Keratinocyte (primary cell): ENCODE data around the gene YPEL1. TPM values are rescaled to one million over a fixed set of nuclear protein-coding genes. Genes with fewer than 3 reads are reported as not detected.

Experiments
- DNase-seq: peaks from one replicate; pipeline ENCODE4 v3.0.0-alpha.2; 2011; ENCODE audit warnings: low read depth, missing footprints, low spot score
- FAIRE-seq: peaks from 2 replicates; lab custom pipeline; 2011; peaks lifted over from hg19 to GRCh38; lab: Jason Lieb, UNC
- H2AFZ ChIP-seq: 2 replicates; pipeline ENCODE4 v1.6.0; 2012; ENCODE audit warnings: low read length, control low read depth, inconsistent platforms; ENCODE audit not compliant: control insufficient read depth
- H3K27ac ChIP-seq: 2 replicates; pipeline ENCODE4 v1.5.1; 2011; ENCODE audit warnings: low read length; ENCODE audit not compliant: control insufficient read depth, insufficient read depth
- H3K27me3 ChIP-seq: 3 replicates; pipeline ENCODE4 v1.6.0; 2011; ENCODE audit warnings: low read length; ENCODE audit not compliant: control insufficient read depth, insufficient read depth; ENCODE audit errors: extremely low read depth
- H3K36me3 ChIP-seq, 2 experiments: 2 replicates in 1 of 2; 3 replicates in 1 of 2; pipeline ENCODE4 v1.5.1; 2011; ENCODE audit warnings: low read length in 2 of 2, mild to moderate bottlenecking in 1 of 2; ENCODE audit not compliant: control insufficient read depth in 2 of 2, insufficient read depth in 2 of 2; ENCODE audit errors: extremely low read depth in 1 of 2
- H3K4me1 ChIP-seq: 3 replicates; pipeline ENCODE4 v1.5.1; 2011; ENCODE audit warnings: low read length; ENCODE audit not compliant: control insufficient read depth, insufficient read depth; ENCODE audit errors: extremely low read depth
- H3K4me2 ChIP-seq: 3 replicates; pipeline ENCODE4 v1.6.0; 2011; ENCODE audit warnings: low read depth, low read length; ENCODE audit not compliant: control insufficient read depth, insufficient read depth; ENCODE audit errors: extremely low read depth
- H3K4me3 ChIP-seq, 3 experiments: fragments of 200-600 bp in 1 of 3; sonication (generic) in 1 of 3; 2 replicates in 2 of 3; 3 replicates in 1 of 3; pipeline ENCODE4 v1.5.1; 2011 to 2016; ENCODE audit warnings: low read length in 3 of 3, mild to moderate bottlenecking in 3 of 3, control low read depth in 2 of 3, inconsistent platforms in 1 of 3, low read depth in 1 of 3, mixed read lengths in 1 of 3, mixed run types in 1 of 3, moderate library complexity in 1 of 3; ENCODE audit not compliant: control insufficient read depth in 2 of 3, insufficient read depth in 2 of 3; ENCODE audit errors: extremely low read depth in 1 of 3
- H3K79me2 ChIP-seq: 2 replicates; pipeline ENCODE4 v1.6.0; 2012; ENCODE audit warnings: low read length; ENCODE audit not compliant: control insufficient read depth, insufficient read depth
- H3K9ac ChIP-seq: 3 replicates; pipeline ENCODE4 v1.6.0; 2011; ENCODE audit warnings: low read length; ENCODE audit not compliant: control insufficient read depth, insufficient read depth; ENCODE audit errors: extremely low read depth
- H3K9me1 ChIP-seq: 3 replicates; pipeline ENCODE4 v1.6.0; 2011; ENCODE audit warnings: low read length; ENCODE audit not compliant: control insufficient read depth, insufficient read depth; ENCODE audit errors: extremely low read depth
- H3K9me3 ChIP-seq: 2 replicates; pipeline ENCODE4 v1.5.1; 2012; ENCODE audit warnings: low read depth, low read length; ENCODE audit not compliant: control insufficient read depth
- H4K20me1 ChIP-seq: 3 replicates; pipeline ENCODE4 v1.6.0; 2011; ENCODE audit warnings: low read length; ENCODE audit not compliant: control insufficient read depth, insufficient read depth; ENCODE audit errors: extremely low read depth
- CTCF ChIP-seq, 3 experiments: IDR thresholded peaks in 1 of 3; conservative IDR thresholded peaks in 1 of 3; optimal IDR thresholded peaks in 1 of 3; 2 replicates in 2 of 3; 3 replicates in 1 of 3; pipeline versions ENCODE3 to v1.5.1; 2011; ENCODE audit warnings: low read length in 3 of 3, mild to moderate bottlenecking in 3 of 3, moderate library complexity in 2 of 3, control low read depth in 1 of 3, inconsistent platforms in 1 of 3; ENCODE audit not compliant: insufficient read depth in 2 of 3; ENCODE audit errors: extremely low read depth in 1 of 3
- EZH2 ChIP-seq: IDR thresholded peaks from one replicate; pipeline ENCODE4 v1.6.1; 2012; ENCODE audit warnings: inconsistent platforms, mild to moderate bottlenecking, low read length, moderate library complexity
- dilution Hi-C: fragments of 300-500 bp; cut with MboI; formaldehyde crosslinking; loops from one replicate; pipeline ENCODE4 v1.7.0; 2020; ENCODE audit warnings: low sequenced_read_pairs; ENCODE audit not compliant: extremely low pct_ligation_motif_present
- polyA plus RNA-seq, 5 experiments: library from polyadenylated mRNA; depleted of rRNA in 3 of 5; stranded (reverse) in 3 of 5; stranded (forward) in 1 of 5; unstranded in 1 of 5; fragments of >200 nt; gene quantifications; 1 replicate in 1 of 5; 2 replicates in 3 of 5; 3 replicates in 1 of 5; pipeline versions ENCODE4 v1.2.1 to v1.2.3, GENCODE V29; 2011 to 2012; ENCODE audit warnings: missing spikeins in 2 of 5, low read depth in 1 of 5, low replicate concordance in 1 of 5

The YPEL1 gene
- polyA plus RNA-seq, 1 donor (not counting 4 experiments of a cell fraction or from before 2014, with no cell fraction given) = 0.03 TPM

DNA sequence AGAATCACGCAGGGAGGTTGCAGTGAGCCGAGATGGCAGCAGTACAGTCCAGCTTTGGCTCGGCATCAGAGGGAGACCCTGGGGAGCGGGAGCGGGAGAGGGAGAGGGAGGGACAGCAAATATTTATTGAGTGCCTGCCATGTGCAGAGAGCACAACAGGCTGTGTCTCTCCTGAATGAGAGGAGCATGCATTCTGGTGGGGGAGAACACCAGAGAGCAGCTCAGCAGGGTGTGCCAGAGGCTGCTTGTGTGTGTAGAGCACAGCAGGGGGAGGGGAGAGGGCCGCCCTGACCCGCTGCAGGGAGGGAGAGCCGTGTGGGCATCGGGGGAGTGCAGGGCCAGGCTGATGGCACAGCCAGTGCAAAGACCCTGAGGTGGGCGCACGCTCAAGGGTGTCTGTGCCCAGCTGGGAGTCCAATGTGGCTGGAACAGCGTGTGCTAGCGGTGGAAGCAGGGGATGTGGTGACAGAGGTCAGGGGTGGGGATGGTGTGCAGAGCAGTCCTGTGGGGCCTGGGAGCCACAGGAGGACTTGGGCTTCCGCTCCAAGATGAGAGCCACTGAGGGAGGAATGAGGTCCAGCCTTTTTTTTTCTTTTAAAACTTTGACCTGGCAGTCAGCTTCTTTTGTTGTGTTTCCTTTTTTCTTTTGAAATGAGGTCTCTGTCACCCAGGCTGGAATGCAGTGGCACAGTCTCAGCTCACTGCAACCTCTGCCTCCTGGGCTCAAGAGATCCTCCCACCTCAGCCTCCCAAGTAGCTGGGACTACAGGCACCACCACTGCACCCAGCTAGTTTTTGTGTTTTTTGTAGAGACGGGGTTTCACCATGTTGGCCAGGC is 57.8 kb downstream of the YPEL1 start:
- Histone ChIP-seq H3K79me2 (no peaks in the 10 kb centered on the region), H3K27ac (no peak overlapping the region), H3K9me1 (no peaks in the 10 kb centered on the region), H4K20me1 (no peaks in the 10 kb centered on the region), H2AFZ (no peak overlapping the region), H3K27me3 (no peaks in the 10 kb centered on the region), H3K4me2 (no peak overlapping the region), H3K9ac (no peak overlapping the region), H3K36me3 (peaks cover 14 to 34% of the 10 kb centered on the region in 2 experiments), H3K4me1 (no peaks in the 10 kb centered on the region), H3K9me3 (no peaks in the 10 kb centered on the region), H3K4me3 (no peak overlapping the region)
- TF ChIP-seq EZH2 (no peak), CTCF (optimal IDR thresholded peaks at IDR 0.05 in 1 of 3, IDR thresholded peaks at IDR 0.05 in 1 of 3, conservative IDR thresholded peaks at IDR 0.05 in 1 of 3; ENCODE audit: extremely low read depth in 1 of 3, insufficient read depth in 2 of 3, low read length in 3 of 3) (no peak)
- DNase-seq = no peak
- dilution Hi-C loops = no loop called here
- no peak for FAIRE-seq

DNA sequence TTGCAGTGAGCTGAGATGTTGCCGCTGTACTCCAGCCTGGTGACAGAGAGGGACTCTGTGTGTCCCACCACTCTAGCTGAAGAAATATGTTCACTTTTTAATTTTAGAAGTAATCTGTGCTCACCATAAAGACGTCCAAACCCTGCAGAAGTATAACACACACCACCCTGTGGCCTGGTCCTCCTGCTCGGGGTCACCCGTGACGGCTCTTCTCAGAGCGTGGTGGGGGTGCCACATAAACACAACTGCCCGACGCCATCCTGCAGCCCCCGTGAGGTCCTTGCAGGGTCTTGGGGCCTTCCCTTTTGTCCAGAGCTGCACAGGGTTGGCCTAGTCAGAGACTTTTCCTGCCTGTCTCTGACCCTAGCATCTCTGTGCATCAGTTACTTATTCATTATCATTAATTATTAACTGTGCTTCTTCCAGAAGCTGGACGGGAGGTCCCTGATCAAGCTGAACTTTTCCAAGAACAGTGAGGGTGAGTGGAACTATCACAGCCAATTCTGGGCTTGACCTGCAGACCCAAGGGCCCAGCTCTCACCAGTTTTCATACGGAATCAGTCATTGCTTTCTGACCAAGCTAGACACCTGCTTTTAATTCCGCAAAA is 60.9 kb downstream of the YPEL1 start:
- Histone ChIP-seq H2AFZ (no peak overlapping the region), H3K36me3 (peaks cover 26 to 38% of the 10 kb centered on the region in 2 experiments), H3K79me2 (peaks cover 1% of the 10 kb centered on the region), H3K27me3 (no peaks in the 10 kb centered on the region), H3K9me3 (no peaks in the 10 kb centered on the region), H3K4me3 (no peak overlapping the region), H3K9me1 (no peaks in the 10 kb centered on the region), H3K27ac (no peak overlapping the region), H3K4me1 (peaks cover 2% of the 10 kb centered on the region), H4K20me1 (no peaks in the 10 kb centered on the region), H3K4me2 (no peak overlapping the region), H3K9ac (no peak overlapping the region)
- DNase-seq (no peak), FAIRE-seq (no peak)
- dilution Hi-C loops = no loop called here
- TF ChIP-seq CTCF (optimal IDR thresholded peaks at IDR 0.05 in 1 of 3, IDR thresholded peaks at IDR 0.05 in 1 of 3, conservative IDR thresholded peaks at IDR 0.05 in 1 of 3; ENCODE audit: extremely low read depth in 1 of 3, insufficient read depth in 2 of 3, low read length in 3 of 3) = no peak
- no peak for TF ChIP-seq EZH2
